ENCODE data around the gene PNCK. TPM values are rescaled to one million over a fixed set of nuclear protein-coding genes. Genes with fewer than 3 reads are reported as not detected.

The PNCK gene
- total and polyA plus RNA-seq, 10 of the 15 experiments (the other 5 are each of a cell fraction or from before 2014, with no cell fraction given), result 0.21 to 0.67 (median 0.54) TPM; not detected in 7

- WGBS (ENCODE audit: insufficient coverage, insufficient replicate concordance, low lambda C conversion rate, missing lambda C conversion rate), result 68% methylated on average over 37 of the region's 53 CpGs
- RAD21 ChIA-PET (ENCODE audit: unreplicated experiment), result no interaction called here
Observed at GRCh38 chrX:153672531-153673427, 834 bp downstream of the PNCK start.

More at GRCh38 chrX:153672531-153673427, 834 bp downstream of the PNCK start:
- DNase-seq (ENCODE audit: low read depth, low spot score) (no peak), FAIRE-seq (no peak), ATAC-seq (no peak)
- Histone ChIP-seq H3K9ac (ENCODE audit: control insufficient read depth, insufficient read depth, low read length) (no peak overlapping the region), H3K27me3 (replicated peaks in 1 of 2; ENCODE audit: control insufficient read depth in 2 of 2, insufficient read depth in 2 of 2, low read length in 1 of 2) (no peaks in the 10 kb centered on the region), H2AFZ (ENCODE audit: control insufficient read depth, low read depth, low read length) (no peak overlapping the region), H3K9me3 (replicated peaks; ENCODE audit: control insufficient read depth, insufficient read depth, low read length) (no peaks in the 10 kb centered on the region; the same call in 2 of the 3 replicates), H3K4me3 (no peak overlapping the region), H3K4me2 (ENCODE audit: control insufficient read depth, insufficient read depth) (no peak overlapping the region), H3K79me2 (ENCODE audit: control insufficient read depth, insufficient read depth, low read length) (no peaks in the 10 kb centered on the region), H4K20me1 (ENCODE audit: control insufficient read depth, insufficient read depth) (no peaks in the 10 kb centered on the region), H3K4me1 (ENCODE audit: control insufficient read depth, insufficient read depth, low read length) (no peaks in the 10 kb centered on the region), H3K36me3 (ENCODE audit: control insufficient read depth in 2 of 2, insufficient read depth in 2 of 2, low read length in 1 of 2) (no peaks in the 10 kb centered on the region), H3K27ac (ENCODE audit: control insufficient read depth, insufficient read depth) (no peak overlapping the region)
- in situ Hi-C loops (cut with MboI) (loop anchor here (5.0 to 10.0 kb wide), 2 partner anchors 62 to 725 kb away; no protein-coding TSS in a partner anchor), intact Hi-C loops (cut with micrococcal nuclease; ENCODE audit: unreplicated experiment) (no loop called here)
- POLR2A ChIA-PET, result no interaction called here
- TF ChIP-seq PBX3 (IDR thresholded peaks at IDR 0.05; ENCODE audit: insufficient replicate concordance, low read depth, low read length) (peak; percentile 15), ZNF217 (IDR thresholded peaks at IDR 0.05) (no peak), BCL3 (IDR thresholded peaks at IDR 0.05; ENCODE audit: borderline replicate concordance, insufficient read depth, low read depth, low read length, poor library complexity, severe bottlenecking) (peak; percentile 48), NBN (IDR thresholded peaks at IDR 0.05) (no peak)
- CTCF ChIA-PET, result no interaction called here
- SMC1A ChIA-PET (ENCODE audit: uncharacterized antibody, unreplicated experiment), result no interaction called here
- BruUV-seq (replicated peaks), result no TSS peak
